ENCODE measurements around the gene DUSP5. TPM values are rescaled to one million over a fixed set of nuclear protein-coding genes. Genes with fewer than 3 reads are reported as not detected.
A peak's percentile ranks its signal among the peaks of the same experiment; 100 is the strongest.

The DUSP5 gene
- total RNA-seq, 1 donor: 5.7 TPM

DNA sequence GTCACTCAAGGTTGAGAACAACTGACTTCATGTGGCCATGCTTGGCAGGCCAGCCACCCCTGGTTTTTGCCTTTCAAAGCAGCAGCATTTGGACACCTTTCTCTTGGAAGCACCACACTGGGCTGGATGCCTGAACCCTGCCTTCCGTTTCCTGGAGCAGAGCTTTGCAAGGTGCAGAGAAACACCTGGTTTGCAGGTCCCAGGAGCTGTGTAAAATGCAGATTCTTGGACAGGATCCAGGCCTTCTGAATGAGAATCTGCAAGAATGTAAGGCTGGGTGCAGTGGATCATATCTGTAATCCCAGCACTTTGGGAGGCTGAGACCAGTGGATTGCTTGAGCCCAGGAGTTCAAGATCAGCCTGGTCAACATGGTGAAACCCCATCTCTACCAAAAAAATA is 18.0 kb upstream of the DUSP5 start:
- no peak for DNase-seq (ENCODE audit: low read depth in 2 of 3, low spot score in 2 of 3)

- DNase-seq (ENCODE audit: low read depth in 2 of 3, low spot score in 2 of 3): no peak
Observed at GRCh38 chr10:110480387-110480786, 17.3 kb upstream of the DUSP5 start.

DNA sequence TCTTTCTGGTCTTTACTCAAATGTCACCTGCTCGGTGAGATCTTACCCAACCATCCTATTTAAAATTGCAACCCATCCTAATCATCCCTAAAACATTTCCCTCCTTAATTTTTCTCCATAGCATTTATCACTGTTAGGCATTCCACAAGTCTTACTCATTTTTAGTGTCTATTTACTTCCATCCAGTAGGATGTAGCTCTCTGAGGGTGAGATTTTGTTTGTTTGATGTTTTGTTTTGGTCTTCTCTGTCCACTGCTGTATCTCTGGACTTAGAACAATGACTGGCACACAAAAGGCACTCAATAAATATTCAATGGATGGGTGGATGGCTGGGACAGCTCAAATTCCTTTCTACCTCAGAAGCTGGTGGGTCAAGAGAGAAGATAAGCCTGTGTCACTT is 15.8 kb upstream of the DUSP5 start:
- DNase-seq (ENCODE audit: low read depth in 2 of 3, low spot score in 2 of 3): no peak

GRCh38 chr10:110483633-110484032 is 14.1 kb upstream of the DUSP5 start:
- DNase-seq (ENCODE audit: low read depth in 2 of 3, low spot score in 2 of 3): no peak

DNA sequence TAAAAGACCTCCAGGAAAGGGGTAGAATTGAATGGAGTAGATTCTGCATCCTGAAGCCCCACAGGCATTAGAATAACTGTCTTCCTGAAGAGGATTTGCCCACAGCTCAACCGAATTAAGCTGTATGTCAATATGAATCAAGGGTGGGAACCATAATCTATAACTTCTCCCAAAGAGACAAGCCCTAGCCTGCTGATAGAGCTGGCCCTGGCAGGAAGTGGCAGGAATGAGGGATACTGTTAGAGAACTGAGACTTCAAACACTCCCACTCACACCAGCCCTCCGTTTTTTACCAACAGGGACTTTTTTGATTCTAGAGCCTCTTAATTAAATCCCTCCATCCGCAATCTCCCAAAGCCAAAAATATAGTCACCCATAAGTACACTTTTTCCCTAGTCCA is 12.2 kb upstream of the DUSP5 start:
- DNase-seq (ENCODE audit: low read depth in 2 of 3, low spot score in 2 of 3): no peak

DNA sequence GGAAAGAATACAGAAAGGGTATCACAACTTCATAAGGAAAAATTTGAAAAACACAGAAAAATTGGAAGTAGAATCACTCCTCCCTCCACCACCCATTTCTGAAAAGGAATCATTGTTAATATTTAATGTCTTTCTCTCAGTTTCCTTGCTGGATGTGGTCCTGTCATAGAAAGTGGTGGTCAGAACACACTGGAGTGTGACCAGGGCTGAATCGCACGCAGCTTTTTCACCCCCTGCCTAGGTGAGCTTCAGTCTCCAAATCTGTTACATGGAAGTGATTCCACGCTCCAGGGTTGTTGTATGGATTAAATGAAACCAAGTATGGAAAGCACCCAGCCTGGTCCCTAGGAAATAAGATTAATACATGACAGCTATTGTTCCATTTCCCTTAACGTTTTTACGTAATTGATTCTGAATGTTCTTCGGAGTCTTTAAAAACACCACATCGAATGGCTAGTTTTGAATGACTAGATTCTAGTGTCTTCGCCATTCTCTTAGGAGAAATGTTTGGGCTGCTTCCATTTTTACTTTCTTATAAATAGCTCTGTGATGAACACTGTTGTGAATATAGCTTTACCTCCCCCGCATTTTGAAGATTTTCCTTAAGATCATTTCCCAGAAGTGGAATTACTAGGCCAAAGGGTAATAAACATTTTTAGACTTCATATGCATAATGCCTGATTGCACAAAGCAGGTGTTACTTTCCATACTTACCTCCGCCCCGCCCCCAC is 10.9 kb upstream of the DUSP5 start:
- no peak for DNase-seq (ENCODE audit: low read depth in 2 of 3, low spot score in 2 of 3)

- no peak for DNase-seq (ENCODE audit: low read depth in 2 of 3, low spot score in 2 of 3)
Observed at GRCh38 chr10:110487411-110488331, 10.0 kb upstream of the DUSP5 start.

GRCh38 chr10:110488332-110488681 is 9.4 kb upstream of the DUSP5 start:
- DNase-seq (ENCODE audit: low read depth in 2 of 3, low spot score in 2 of 3): no peak

DNA sequence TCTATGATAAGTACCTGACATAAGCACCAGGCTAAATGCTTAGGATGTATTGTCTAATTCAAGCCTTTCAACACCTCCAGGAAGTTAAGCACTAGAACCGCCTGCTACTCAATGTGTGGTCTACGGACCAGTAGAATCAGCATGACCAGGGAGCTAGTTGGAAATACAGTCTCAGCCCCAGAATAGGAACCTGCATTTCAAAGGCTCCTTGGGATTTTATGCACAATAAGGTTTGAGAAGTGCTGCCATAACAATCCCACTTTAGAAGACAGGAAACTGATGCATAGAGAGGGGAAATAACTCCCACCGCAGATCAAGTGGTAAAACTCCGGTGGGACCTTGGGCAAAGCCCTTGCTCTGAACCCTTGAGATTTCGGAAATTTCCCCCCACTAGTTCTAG is 8.8 kb upstream of the DUSP5 start:
- DNase-seq (ENCODE audit: low read depth in 2 of 3, low spot score in 2 of 3): no peak

DNA sequence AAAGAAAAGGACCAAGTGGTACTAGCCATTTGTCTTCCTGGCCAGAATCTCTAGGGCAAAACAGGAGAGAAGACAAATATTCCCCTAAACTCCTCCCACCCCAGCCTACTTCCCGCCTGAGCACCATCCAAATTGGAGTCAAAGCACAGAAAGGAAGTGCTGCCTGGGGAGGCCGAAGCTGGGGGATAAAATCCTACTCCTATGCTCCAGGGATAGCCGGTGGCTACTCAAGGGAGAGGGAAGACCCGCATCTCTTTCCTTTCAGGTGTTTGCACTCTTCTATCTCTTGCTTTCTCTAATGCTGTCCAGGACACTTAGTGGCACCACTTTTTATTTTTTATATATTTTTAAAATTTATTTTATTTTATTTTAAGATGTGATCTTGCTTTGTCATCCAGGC is 7.1 kb upstream of the DUSP5 start:
- DNase-seq (ENCODE audit: low read depth in 2 of 3, low spot score in 2 of 3): no peak

DNA sequence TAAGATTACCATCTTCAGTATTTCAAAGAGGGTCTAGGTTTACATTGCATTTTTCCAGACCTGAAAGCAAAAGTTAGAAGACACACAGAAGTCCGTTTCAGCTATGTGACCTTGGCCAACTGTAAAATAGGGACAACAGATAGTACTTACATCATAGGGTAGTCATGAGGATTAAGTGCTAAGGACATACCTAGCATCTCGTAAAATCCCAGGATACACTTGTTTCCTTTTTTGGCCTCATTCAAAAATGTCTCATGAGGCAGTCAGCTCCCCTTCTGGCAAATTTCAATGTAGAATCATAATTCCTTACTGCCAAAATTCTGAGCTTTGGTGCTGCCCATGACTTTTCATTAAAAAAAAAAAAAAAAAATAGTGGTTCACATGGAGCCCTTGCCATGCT is 6.4 kb upstream of the DUSP5 start:
- no peak for DNase-seq (ENCODE audit: low read depth in 2 of 3, low spot score in 2 of 3)

DNA sequence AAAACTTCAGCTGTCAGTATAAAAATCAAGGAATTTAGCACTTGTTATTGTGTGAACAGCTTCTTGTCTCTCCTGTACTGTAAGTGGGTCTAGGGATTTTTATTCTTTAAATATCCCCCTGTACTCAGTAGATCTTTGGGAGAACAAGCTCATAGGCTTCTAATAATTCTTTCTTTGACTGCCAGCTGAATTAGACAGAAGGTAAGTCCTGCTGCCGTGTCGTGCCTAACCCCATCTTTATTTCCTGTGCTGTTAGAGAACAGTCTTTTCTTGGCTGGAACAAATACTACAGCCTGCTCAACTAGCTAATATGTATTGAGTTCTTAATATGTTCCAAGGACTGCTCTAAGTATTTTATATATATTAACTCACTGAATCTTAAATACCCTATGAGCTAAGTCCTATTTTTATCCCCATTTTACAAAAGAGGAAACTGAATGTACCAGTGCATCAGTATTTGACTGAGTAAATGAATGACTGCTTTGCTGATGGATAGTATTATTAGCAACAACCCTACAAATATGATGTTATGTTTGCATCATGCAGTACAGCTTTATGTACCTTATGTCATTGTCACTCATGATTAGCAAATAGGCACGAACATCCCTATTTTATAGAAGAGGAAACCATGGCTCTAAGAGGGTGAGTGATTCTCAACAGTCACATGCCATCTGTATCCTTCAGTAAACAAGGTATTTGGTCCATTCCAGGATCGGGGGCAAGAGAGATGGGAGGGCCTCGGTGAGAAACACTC is 5.5 kb upstream of the DUSP5 start:
- no peak for DNase-seq (ENCODE audit: low read depth in 2 of 3, low spot score in 2 of 3)

- DNase-seq (ENCODE audit: low read depth in 2 of 3, low spot score in 2 of 3): no peak
Observed at GRCh38 chr10:110493832-110494426, 3.8 kb upstream of the DUSP5 start.

DNA sequence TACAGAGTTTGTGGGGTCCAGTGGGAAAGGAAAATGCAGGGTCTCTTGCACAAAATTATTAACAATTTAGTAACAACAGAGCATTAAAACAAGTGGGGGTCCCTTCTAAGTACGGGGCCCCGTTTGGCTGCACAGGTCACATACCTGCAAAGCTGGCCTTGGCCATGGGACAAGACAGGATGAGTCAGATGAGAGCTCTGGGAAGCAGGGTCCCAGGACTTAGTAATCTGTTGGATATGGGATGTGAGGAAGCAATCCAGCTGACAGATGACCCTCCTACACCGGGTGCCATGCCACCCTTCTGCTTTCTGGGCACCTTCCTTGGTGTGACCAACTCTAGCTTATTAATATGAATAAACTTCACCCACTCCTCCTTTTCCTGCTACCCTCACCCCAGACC is 3.2 kb upstream of the DUSP5 start:
- no peak for DNase-seq (ENCODE audit: low read depth in 2 of 3, low spot score in 2 of 3)

- DNase-seq (ENCODE audit: low read depth in 2 of 3, low spot score in 2 of 3): peak in 1 of 3 donors; percentile 48
Observed at GRCh38 chr10:110495731-110496552, 1.8 kb upstream of the DUSP5 start.

DNA sequence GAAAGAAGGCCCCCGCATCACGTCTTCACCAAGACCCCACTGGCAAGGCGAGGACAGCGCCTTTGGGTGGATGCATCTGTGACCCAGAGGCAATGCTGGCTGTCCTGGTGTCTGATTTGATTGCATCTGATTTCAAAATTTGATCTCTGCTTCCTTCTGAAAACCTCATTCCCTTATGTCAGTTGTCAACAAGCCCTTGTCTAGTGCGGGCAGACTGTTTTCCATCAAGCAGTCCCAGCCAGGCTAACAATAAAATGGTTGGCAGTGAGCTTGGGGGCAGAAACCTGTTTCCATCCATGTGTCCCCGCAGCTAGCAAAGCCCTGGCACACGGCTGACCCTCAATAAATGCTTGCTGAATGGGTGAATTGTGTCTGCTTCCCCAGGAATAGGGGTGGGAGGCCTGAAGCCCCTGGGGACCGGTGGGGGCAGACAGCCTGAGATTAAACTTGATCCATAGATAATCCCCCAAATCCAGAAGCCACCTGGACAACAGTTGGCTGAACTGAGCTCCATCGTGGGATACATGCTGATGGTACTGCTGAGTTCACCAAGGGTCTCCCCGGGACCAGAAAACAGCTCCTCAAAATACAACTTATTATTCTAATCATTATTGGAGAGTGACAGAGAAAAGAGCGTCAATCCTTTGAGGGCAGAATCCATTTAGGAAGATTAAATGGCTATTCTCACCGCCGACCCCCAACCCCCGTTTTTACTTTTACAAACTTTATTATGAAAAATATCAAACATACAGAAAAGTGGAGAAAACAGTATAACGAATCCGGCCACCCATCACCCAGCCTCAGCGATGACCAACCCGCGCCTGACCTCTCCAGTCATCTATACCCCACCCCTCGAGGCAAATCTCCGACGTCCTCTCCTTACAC is 912 bp upstream of the DUSP5 start:
- no peak for DNase-seq (ENCODE audit: low read depth in 2 of 3, low spot score in 2 of 3)

GRCh38 chr10:110498087-110498981 is 627 bp downstream of the DUSP5 start:
- peak; percentile 44 to 56 (median 53) for DNase-seq (ENCODE audit: low read depth in 2 of 3, low spot score in 2 of 3)

All from hematopoietic multipotent progenitor cell (in vitro differentiated cells).